HG02571 (cell line): ENCODE data around the gene HOXB4.

Experiments used
- ATAC-seq: cut with Tn5 transposase; IDR thresholded peaks from one replicate; pipeline ENCODE4 v1.9.1; 2021; ENCODE audit warnings: mild to moderate bottlenecking, moderate library complexity; ENCODE audit not compliant: unreplicated experiment

Gene HOXB4

DNA sequence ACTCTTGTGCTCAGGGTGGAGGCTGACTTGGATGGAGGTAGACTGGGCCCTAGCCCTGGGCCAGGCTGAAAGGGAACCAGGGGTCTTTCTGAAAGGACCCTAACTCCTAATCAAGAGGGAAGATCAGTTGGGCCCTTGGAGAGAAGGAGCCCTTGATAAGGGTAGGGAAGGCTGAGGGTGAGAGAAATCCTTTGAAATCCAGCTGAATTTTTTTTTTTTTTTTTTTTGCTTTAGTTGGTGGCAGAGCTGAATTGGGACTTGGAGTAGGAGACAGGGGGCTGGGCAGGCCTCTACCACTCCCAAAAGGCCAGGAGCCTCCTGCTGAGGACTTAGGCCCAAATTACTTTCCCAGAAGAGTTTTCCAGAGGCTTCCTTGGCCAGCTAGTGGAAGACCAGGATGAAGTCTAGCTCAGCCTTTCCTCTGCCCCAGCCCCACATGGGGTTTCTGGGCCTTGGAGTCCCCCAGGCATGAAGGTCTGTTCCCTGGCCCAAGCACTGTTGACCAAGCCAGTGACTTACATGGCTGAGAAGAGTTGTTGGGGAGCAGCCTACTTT, 12.5 kb upstream of the HOXB4 start:
- ATAC-seq = no peak

DNA sequence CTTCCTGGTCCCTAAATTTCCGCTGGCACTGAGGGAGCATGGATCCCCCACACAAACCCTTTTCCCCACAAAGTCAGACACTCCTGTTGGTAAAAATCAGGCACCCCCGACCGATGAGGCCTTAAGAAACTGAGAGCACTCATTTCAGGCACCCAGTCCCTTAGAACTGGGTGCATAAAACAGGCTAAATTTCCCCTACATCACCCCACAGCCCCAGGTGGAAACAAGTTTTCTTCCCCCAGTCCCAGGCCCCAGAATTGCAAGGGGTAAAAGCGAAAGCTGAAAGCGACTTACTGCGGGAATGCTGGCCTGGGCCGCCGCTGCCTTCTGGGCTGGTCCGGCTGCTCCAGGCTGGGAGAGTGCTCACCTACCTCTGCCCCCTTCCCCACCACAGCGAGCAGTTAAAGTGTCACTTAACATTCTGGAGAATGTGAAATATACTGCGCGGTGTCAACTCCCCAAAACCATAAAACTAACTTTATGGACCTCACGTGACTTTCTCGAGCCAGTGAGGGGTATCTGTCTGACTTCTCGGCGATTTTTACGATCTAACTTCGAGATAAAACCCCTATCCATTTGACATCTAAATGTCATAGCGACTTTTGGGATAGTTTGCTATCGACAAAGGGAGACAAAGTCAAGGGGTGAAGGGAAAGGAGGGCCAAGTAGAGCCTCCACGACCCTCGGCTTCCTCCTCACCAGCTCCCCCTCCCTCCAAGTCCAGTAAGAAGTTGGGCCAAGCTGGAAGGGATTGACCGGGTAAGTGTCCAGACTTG, 11.9 kb upstream of the HOXB4 start, which contains the start of gene HOXB3:
HOXB3 (minus strand) TSS at position 411 of the 776 bp plus-strand sequence. CDS start 37,767 bp downstream, outside the sequence.
- ATAC-seq = no peak

DNA sequence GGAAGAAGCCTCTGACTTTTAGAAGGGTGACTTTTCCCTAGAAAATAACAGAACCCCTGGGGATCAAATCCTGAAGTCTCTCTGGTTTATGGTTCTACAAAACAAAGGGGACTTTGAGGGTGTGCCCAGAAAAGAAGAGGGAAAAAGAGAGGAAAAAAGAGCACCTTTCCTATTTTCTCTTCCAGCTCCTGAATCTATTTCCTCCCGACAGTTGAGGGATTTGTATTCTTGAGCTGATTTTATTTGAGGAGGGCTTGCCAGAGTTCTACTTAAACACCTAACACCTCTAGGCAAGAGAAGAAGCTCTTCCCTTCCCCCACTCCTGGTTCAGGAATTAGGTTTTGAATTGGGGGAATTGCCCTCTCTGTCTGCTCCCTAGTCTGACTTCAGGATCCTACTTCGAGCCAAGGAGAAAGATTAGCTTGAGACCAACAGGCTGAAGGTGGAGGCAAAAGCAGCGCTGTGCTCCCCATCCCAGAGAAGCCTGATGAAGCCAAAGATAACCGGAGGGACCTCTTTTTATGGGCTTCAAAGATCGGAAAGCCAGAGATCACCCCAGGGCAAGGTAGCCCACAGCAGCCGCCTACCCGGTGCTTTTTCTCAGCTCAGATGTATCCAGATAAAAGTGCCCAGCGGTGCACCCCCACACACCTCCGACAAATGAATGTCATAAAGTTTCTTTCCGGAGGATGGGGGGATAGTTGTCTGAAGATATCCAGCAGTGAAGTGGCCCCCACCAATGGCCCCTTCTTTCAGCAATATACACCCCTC, 11.1 kb upstream of the HOXB4 start:
- no peak for ATAC-seq

DNA sequence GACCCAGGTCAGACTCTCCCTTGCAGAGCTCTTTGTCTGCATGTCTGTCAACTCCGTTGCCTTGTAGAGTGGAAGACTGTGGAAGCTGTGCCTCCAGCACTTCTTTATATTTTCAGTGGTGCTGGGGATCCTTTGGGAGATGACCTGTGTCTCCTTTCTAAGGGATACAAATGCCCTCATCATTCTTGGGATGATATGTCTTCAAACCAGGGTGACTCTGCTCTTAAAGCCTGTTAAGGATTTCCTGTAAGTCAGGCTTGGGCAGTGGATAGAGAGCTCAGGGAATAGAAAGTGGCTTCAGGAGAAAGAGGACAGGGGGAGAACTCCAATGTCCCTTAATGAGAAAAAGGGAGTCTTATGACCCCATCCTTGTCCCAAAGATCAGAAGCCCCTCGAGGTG, 10.4 kb upstream of the HOXB4 start:
- ATAC-seq = no peak

DNA sequence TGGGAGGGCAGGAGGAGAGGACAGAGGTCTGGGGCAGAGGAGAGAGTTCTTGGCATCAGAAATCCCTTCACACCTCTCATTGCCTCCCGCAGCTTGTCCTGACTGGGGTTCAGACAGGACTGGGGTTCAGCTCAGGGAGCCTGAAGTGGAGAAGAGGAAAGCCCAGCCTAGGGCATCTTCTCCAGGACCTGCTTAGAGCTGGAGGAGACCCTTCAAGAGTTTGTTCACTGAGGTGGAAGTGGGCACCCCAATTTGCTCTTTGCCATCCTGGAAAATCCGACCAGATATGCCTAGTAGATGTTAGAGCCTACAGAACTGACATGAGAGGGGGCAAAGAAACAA, 9.9 kb upstream of the HOXB4 start:
- ATAC-seq = no peak

DNA sequence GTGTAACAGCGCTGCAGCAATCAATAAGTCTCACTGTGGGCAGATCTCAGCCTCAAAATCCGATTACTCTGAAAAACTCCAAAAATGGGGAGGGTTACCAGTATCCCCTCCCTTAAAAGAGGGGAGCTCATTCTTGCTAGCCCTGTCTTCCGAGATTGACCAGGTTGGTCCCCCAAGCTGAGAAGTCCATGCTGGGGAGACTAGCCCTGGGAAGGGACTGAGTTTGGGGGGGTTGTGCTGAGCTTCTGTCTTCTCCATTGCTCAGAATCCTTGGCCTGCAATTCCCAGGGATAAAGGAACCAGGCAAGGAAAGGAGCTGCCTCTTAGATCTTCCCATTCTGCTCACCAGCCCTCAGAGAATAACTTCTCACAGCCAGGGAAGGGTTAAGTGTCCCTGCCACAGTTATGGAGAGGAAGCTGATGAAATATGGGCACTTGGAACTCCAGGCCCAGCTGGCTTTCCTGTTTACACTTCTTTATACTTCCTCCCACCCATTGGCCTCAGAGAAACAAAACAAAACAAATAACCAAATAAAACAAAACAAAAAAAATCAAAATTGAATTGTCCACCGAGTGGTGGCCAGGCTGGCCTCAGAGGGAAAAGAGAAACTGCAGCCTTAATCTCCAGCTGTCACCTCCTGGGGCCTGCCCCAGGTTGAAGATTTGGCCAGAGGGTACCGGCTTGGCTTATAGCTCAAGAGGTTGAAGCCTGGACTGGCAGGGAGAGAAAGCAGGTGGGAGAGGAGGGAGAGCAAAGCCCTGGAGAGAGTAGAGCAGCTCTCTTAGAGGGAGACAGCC, 9.3 kb upstream of the HOXB4 start:
- ATAC-seq = no peak

DNA sequence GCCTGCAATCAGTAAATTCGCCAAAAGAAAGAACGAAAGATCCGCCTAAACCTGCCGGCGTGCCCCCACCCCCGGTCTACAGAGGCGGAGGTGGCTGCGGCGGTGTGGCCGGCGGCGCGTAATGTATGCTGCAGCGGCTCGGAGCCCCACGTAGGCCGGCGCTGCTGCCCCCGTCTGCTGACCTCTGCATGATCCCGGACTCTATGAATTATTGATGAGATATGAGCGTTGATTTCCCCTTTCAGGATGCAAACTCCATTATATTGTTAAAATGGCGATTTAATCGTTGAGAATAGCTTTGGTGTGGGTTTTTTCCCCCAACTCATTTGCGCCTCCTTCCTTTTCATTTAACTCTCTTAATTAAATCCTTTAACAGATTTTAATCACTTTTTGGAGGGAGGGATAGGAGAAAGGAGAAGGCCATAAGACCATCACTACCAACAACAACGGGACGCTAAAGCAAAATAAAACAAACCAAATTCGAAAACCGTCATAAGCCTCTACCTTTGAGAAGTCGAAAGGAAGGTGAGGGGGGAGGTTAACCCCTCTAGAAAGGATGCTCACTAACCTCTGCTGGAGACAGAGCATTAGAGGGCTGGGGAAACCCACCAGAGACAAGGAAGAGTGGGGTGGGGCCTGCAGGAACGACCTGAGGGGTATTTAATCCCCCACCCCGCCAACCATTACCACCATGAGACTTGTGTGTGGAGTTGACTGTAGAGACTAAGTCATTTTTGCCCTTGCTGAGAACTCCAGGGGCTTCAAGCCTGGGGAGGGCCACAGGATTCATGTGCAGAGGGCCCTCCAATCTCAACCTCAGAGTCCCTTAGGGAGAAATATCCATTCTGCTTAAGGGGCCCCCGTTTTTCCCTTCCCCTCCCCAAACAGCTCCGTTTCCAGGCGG, 8.5 kb upstream of the HOXB4 start:
- ATAC-seq = no peak

DNA sequence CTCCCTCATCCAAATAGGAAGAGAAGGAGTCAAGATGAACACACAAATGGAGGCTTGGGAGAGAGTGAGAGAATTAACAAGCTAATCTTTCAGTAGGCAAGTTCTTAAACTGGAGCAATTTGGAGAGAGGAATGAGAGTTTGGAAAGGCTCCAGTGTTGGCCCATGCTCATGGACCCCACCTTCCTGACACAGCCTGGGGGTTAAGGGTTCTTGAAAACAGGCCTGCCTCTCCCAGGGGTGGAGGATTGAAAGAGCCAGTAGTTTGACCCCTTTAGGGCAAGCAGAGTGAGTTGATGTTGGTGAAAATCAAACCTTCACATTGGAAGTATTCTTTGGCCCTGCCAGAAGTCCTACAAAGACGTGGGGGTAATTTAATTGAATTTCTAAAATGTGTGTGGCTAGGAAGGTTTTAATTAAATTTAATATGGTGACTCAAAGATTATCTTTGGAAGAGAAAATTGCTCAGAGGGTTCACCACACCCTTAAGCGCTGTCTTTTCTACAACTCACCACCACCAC, 6.1 kb upstream of the HOXB4 start:
- ATAC-seq = no peak

DNA sequence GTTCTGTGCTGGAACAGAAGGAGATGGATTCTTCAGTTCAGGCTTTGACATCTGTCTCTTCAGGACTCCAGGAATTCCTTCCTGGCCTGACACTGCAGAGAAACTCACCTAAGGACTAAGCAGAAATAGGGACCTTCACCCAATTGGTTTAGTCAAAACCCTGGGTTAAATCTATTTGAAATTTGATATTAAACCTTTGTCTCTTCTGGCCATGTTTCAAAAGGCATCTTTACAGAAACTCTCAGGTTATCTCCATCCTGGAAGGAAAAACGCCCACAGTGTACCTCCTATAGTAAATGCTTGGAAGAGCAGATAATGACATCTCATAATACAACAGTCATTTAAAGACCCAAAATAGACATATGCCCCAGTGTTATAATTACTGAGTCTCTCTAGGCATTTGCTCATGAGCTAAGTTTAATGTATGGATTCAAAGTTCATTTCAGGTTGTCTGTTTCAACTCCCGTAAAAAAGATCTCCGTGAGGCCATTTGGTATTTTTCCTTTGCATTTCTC, 5.6 kb upstream of the HOXB4 start:
- ATAC-seq = no peak

DNA sequence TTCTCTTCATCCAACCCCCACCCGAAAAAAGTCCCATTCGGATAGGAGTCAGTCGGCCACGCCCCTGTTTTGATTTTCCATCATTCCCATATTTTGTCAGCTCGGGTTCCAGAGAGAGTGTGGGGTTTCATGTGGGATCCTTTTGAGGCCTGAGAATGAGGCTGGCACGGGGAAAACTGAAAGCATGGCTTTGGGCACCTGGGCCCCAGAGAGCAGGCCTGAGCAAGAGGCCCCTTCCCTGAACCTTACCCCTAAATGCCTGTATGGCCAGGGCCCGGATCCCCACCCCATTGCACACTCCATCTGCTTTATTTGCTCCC, 4.6 kb upstream of the HOXB4 start:
- no peak for ATAC-seq

DNA sequence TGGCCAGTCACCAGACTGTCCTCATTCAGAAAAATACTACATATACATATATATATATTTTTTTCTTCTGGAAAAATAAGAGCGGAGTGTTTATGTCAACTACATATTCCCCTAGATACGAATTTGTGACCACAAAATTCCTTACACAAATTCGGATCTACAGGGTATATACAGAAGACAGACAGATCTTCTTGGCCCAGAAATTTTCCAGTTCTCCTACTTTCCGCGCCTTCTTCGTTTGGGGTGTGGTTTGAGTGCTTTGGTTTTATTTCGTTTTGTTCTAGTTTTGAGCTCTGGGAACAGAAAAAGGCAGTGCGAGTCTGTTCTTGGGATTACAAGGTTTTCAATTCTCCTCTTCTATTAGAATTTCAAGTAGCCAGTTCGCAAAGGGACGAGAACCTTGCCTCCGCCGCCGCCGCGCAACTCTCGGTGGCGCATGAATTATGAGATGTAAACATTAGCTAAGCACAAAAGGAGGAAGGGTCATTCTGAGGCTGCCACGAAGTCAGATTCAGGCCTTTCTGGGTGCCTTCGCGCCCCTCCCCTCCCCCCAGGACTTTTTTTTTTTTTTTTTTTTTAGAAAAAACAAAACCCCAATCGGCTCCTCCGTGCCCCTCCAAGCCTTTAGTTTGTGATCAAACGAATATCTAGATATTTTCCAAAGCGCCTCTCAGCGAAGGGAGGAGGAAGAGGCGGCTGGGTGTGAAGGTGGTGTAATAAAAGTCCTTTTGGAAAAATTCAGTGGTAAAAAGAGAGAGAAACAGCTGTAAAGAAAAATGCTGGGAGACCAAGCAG, 1.8 kb upstream of the HOXB4 start:
- no peak for ATAC-seq

DNA sequence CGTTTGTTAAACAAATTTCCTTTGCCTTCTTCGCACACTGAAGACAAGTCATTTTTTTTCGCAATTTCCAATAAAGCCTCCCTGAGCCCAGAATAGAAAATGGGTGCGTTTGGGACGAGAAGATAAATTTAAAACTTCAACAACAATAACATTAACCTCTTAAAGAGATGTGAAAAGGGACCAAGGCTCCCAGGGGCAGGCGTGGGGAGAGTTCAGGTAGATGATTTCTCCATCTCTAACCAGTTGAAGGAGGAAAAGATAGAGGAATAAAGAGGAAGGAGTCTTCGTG, 1.3 kb upstream of the HOXB4 start:
- no peak for ATAC-seq

DNA sequence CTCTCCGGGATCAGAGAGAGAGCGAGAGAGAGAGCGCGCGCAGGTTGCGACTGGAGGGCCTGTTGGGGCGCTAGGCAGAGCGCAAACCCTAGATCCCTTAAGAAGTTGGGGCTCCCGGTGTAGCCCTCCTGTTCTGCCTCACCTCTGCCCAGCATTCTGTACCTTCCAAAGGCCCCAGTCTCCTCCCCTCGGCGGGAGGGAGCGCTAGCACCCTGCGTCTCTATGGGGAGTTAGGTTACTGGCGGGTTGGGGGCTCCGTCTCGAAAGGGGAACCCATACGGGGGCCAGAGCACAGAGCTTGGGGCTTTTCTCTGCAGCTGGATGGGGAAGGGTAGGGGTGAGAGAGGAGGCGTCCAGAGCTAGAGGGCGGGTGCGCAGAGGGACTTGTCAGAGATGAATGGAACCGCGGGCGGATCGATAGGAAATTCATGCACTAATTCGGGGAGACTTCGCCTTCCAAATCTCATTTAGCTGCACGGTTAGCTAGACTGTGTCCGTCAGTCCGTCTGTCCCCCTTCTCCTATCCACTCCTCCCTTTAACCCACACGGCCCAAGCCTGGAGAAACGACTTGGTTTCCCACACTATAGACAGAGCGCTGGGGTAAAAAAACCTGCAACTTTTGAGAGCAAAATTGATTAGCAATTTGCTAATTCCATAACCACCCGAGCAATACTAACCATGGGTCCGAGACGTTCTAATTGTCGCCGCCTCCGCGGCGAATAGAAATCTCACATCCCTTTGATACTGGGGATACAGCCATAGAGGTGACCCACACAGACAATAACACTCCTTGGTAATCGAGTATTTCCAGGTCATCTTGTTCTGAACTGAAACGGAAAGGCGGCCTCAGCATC, 693 bp upstream of the HOXB4 start:
- peak; percentile 20 for ATAC-seq

DNA sequence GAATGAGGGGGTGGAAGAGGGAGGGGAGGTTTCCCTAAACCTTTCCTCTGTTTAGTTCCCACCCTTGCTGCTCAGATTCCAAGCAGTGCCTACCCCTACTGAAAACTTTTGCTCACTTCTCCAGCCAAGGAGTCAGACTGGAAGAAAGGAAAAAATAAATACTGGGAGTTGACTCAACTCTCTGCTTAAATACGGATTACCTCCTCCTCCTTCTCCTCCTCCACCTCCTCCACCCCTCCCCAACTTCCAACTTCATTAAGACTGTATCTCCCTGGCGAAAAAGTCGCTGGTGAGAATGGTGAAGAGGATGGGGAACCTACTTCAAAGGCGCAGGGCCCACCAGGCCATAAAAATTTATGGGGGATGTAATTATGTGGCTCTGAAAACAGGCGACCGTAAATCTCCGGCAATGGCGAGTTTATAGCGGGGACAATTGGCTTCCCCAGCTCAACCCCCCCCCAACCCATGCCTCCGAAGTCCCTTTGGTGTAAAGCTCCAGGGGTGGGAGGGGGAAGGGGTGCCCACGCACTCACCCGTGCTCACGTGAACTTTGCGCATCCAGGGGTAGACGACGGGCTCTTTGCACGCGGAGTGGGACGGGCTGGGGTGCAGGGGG, 712 bp downstream of the HOXB4 start:
- no peak for ATAC-seq

DNA sequence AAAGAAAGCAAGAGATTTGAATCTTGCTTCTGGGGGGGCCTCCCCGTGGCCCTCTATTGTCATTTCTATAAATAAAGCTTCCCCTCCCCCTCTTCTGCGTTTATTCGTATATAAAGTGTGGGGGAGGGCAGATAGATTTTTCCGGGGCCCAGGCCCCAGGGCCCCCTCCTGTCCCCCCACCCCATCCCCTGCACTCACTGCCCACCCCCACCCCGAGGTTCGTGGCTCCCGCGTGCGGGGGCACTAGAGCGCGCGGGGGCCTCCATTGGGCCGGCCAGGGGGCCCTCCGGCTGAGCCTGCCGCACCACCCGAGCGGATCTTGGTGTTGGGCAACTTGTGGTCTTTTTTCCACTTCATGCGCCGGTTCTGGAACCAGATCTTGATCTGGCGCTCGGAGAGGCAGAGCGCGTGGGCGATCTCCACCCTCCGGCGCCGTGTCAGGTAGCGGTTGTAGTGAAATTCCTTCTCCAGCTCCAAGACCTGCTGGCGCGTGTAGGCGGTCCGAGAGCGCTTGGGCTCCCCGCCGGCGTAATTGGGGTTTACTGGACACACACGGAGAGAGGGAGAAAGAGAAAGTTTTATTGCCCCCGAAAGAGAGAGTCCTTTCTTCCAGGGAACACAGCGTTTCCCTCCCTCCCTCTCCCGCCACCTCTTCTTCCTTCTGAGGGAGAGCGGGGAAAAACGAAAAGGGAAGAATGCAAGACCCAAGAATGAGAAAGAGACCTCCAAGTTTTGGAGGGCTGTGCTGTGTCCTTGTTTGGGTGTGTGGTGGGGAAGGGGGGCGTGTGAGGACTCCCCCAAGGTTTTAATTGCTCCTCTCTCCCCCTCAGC, 1.5 kb downstream of the HOXB4 start:
- ATAC-seq = no peak

DNA sequence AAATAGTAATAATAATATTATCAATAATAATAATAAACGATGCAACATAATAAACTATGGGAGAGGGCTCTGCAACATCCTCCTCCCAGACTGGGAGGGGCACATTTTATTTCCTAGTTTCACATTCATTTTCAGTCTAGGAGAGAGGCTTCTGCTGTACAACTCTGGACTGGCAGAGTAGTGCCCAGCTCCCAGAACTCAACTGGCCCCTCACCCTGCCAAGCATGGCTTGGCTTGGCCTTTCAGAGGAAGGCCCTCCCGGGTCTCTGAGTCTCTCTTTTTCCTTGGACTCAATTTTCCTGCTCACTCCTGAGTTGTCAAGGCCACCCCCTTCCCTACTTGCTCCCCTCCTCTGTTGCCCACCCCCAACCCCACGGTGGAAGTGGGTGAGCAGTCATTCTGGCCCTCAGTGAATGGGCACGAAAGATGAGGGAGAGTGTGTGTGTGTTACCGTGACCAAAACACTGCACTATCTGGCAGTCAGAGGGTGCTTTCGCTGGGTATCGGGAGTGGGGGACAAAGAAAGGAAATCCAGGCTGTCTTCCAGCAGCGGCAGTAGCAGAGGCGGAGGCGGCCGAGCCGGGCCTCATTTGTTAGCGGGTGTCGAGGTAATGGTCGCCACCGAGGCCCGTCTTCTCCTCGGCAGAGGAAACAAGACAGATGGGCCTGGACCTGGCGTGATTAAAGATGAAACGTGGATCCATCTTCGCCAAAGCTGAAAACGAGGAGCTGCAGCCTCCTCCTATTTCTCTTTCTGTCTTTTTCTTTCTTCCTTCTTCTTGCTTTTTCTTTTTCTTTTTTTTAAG, 2.3 kb downstream of the HOXB4 start:
- no peak for ATAC-seq
